Ectodermal cell (in vitro differentiated cells): ENCODE data around the gene FAM20A.

Source experiments
- H3K27ac ChIP-seq: 2 replicates; pipeline ENCODE4 v1.7.0; 2013; ENCODE audit warnings: mild to moderate bottlenecking, low read depth, low read length; ENCODE audit not compliant: insufficient read depth, poor library complexity, severe bottlenecking
- H3K27me3 ChIP-seq: 2 replicates; pipeline ENCODE4 v1.7.0; 2013; ENCODE audit warnings: mild to moderate bottlenecking, low read length; ENCODE audit not compliant: insufficient read depth, control insufficient read depth, poor library complexity, severe bottlenecking
- H3K36me3 ChIP-seq: one replicate; pipeline ENCODE4 v1.7.0; 2013; ENCODE audit warnings: low read length; ENCODE audit not compliant: control insufficient read depth, insufficient read depth
- H3K4me1 ChIP-seq: one replicate; pipeline ENCODE4 v1.7.0; 2013; ENCODE audit warnings: low read length; ENCODE audit not compliant: control insufficient read depth, insufficient read depth
- H3K4me3 ChIP-seq: 2 replicates; pipeline ENCODE4 v1.7.0; 2013; ENCODE audit warnings: low read depth, low read length, control low read depth; ENCODE audit not compliant: insufficient read depth
- H3K9me3 ChIP-seq: 2 replicates; pipeline ENCODE4 v1.7.0; 2013; ENCODE audit warnings: mild to moderate bottlenecking, low read length, moderate library complexity; ENCODE audit not compliant: control insufficient read depth
- WGBS, 2 experiments: methylation state at CpG; one replicate each; pipeline ENCODE4 v1.1.7; 2013; ENCODE audit warnings: missing lambda C conversion rate in 2 of 2; 5-methylcytosine and 5-hydroxymethylcytosine counted together

The FAM20A gene

GRCh38 chr17:68624381-68624780 is 23.2 kb upstream of the FAM20A start:
- Histone ChIP-seq H3K36me3 (no peaks in the 10 kb centered on the region), H3K4me3 (no peak overlapping the region), H3K9me3 (no peaks in the 10 kb centered on the region), H3K27me3 (no peaks in the 10 kb centered on the region), H3K27ac (no peak overlapping the region), H3K4me1 (peaks cover 3% of the 10 kb centered on the region)
- 98 to 100% methylated on average over 1 of the region's 1 CpG for WGBS, 2 experiments

- Histone ChIP-seq H3K4me1 (peaks cover 3% of the 10 kb centered on the region), H3K27ac (no peak overlapping the region), H3K9me3 (no peaks in the 10 kb centered on the region), H3K4me3 (no peak overlapping the region), H3K36me3 (no peaks in the 10 kb centered on the region), H3K27me3 (no peaks in the 10 kb centered on the region)
- WGBS, 2 experiments: 81 to 82% methylated on average over 7 of the region's 7 CpGs
Observed at GRCh38 chr17:68623811-68624210, 22.6 kb upstream of the FAM20A start.

- H3K4me3 ChIP-seq: no peak overlapping the region
- H3K4me1 ChIP-seq: peaks cover 3% of the 10 kb centered on the region
- no peak overlapping the region for H3K27ac ChIP-seq
- no peaks in the 10 kb centered on the region for H3K36me3 ChIP-seq
- H3K27me3 ChIP-seq: no peaks in the 10 kb centered on the region
- no peaks in the 10 kb centered on the region for H3K9me3 ChIP-seq
Observed at GRCh38 chr17:68622423-68622822, 21.3 kb upstream of the FAM20A start.

- Histone ChIP-seq H3K4me1 (peaks cover 3% of the 10 kb centered on the region), H3K4me3 (no peak overlapping the region), H3K27ac (no peak overlapping the region), H3K9me3 (no peaks in the 10 kb centered on the region), H3K36me3 (no peaks in the 10 kb centered on the region), H3K27me3 (no peaks in the 10 kb centered on the region)
- 93 to 94% methylated on average over 2 of the region's 2 CpGs for WGBS, 2 experiments
Observed at GRCh38 chr17:68621065-68621464, 19.9 kb upstream of the FAM20A start.

GRCh38 chr17:68616334-68616733 is 15.2 kb upstream of the FAM20A start:
- H3K4me1 ChIP-seq: no peaks in the 10 kb centered on the region
- H3K36me3 ChIP-seq: no peaks in the 10 kb centered on the region
- no peak overlapping the region for H3K4me3 ChIP-seq
- no peaks in the 10 kb centered on the region for H3K27me3 ChIP-seq
- H3K27ac ChIP-seq: no peak overlapping the region
- no peaks in the 10 kb centered on the region for H3K9me3 ChIP-seq

- Histone ChIP-seq H3K4me3 (no peak overlapping the region), H3K27ac (no peak overlapping the region), H3K4me1 (no peaks in the 10 kb centered on the region), H3K27me3 (no peaks in the 10 kb centered on the region), H3K36me3 (no peaks in the 10 kb centered on the region), H3K9me3 (no peaks in the 10 kb centered on the region)
- whole genome bisulfite sequencing, 2 experiments: 80 to 90% methylated on average over 3 to 5 of the region's 5 CpGs
Observed at GRCh38 chr17:68614718-68615117, 13.6 kb upstream of the FAM20A start.

GRCh38 chr17:68613739-68614298 is 12.7 kb upstream of the FAM20A start:
- no peaks in the 10 kb centered on the region for H3K27me3 ChIP-seq
- H3K36me3 ChIP-seq: no peaks in the 10 kb centered on the region
- H3K4me1 ChIP-seq: no peaks in the 10 kb centered on the region
- no peak overlapping the region for H3K27ac ChIP-seq
- H3K9me3 ChIP-seq: no peaks in the 10 kb centered on the region
- WGBS, 2 experiments: 60 to 61% methylated on average over 4 to 5 of the region's 5 CpGs
- H3K4me3 ChIP-seq: no peak overlapping the region

GRCh38 chr17:68612923-68613292 is 11.7 kb upstream of the FAM20A start:
- Histone ChIP-seq H3K9me3 (no peaks in the 10 kb centered on the region), H3K27me3 (no peaks in the 10 kb centered on the region), H3K36me3 (no peaks in the 10 kb centered on the region)

GRCh38 chr17:68612209-68612922 is 11.2 kb upstream of the FAM20A start:
- no peaks in the 10 kb centered on the region for H3K9me3 ChIP-seq
- H3K4me1 ChIP-seq: no peaks in the 10 kb centered on the region
- 94 to 96% methylated on average over 2 of the region's 3 CpGs for WGBS, 2 experiments
- no peak overlapping the region for H3K4me3 ChIP-seq
- H3K27me3 ChIP-seq: no peaks in the 10 kb centered on the region
- no peak overlapping the region for H3K27ac ChIP-seq
- H3K36me3 ChIP-seq: no peaks in the 10 kb centered on the region

More at GRCh38 chr17:68612923-68613292, 11.7 kb upstream of the FAM20A start:
- H3K4me1 ChIP-seq: no peaks in the 10 kb centered on the region
- no peak overlapping the region for H3K27ac ChIP-seq
- H3K4me3 ChIP-seq: no peak overlapping the region

- Histone ChIP-seq H3K27me3 (no peaks in the 10 kb centered on the region), H3K36me3 (no peaks in the 10 kb centered on the region), H3K9me3 (no peaks in the 10 kb centered on the region), H3K4me3 (no peak overlapping the region), H3K4me1 (no peaks in the 10 kb centered on the region), H3K27ac (no peak overlapping the region)
- 77 to 89% methylated on average over 2 to 3 of the region's 4 CpGs for WGBS, 2 experiments
Observed at GRCh38 chr17:68611353-68612208, 10.4 kb upstream of the FAM20A start.
